Measurements from ENCODE around the gene ZRSR2.
"Not testable (repeated sequence)": the region's sequence is repeated elsewhere in the genome, so short reads cannot be mapped to it uniquely, and the experiment has no call there.

ZRSR2 gene

GRCh38 chrX:15804563-15804962, 14.3 kb downstream of the ZRSR2 start:
- peak; percentile 80 for DNase-seq

- no peak for DNase-seq
Measured at GRCh38 chrX:15808254-15808653, 18.0 kb downstream of the ZRSR2 start.

- DNase-seq = peak; percentile 77
Measured at GRCh38 chrX:15812192-15812938, 22.1 kb downstream of the ZRSR2 start.

- no peak for DNase-seq
Measured at GRCh38 chrX:15813416-15813815, 23.1 kb downstream of the ZRSR2 start.

- peak; percentile 74 for DNase-seq
Measured at GRCh38 chrX:15814771-15815365, 24.6 kb downstream of the ZRSR2 start.

- DNase-seq = peak; percentile 29
Measured at GRCh38 chrX:15815779-15816437, 25.6 kb downstream of the ZRSR2 start.

- no peak for DNase-seq
Measured at GRCh38 chrX:15816438-15816809, 26.1 kb downstream of the ZRSR2 start.

- DNase-seq = peak; percentile 33
Measured at GRCh38 chrX:15816886-15817285, 26.6 kb downstream of the ZRSR2 start.

- DNase-seq = no peak
Measured at GRCh38 chrX:15820106-15821073, 30.1 kb downstream of the ZRSR2 start.

- DNase-seq = no peak
Measured at GRCh38 chrX:15822922-15823321, 32.6 kb downstream of the ZRSR2 start.

- DNase-seq = no peak
Measured at GRCh38 chrX:15825936-15826335, 35.7 kb downstream of the ZRSR2 start.

- no peak for DNase-seq
Measured at GRCh38 chrX:15829217-15829616, 38.9 kb downstream of the ZRSR2 start.

- not testable (repeated sequence) for DNase-seq
Measured at GRCh38 chrX:15831347-15831746, 41.1 kb downstream of the ZRSR2 start.

GRCh38 chrX:15834053-15834452, 43.8 kb downstream of the ZRSR2 start:
- DNase-seq = peak; percentile 52

GRCh38 chrX:15834827-15835595, 44.7 kb downstream of the ZRSR2 start:
- no peak for DNase-seq

- DNase-seq = no peak
Measured at GRCh38 chrX:15838017-15838416, 47.7 kb downstream of the ZRSR2 start.

- no peak for DNase-seq
Measured at GRCh38 chrX:15841853-15842516, 51.7 kb downstream of the ZRSR2 start.

- no peak for DNase-seq
Measured at GRCh38 chrX:15843960-15844359, 53.7 kb downstream of the ZRSR2 start.

- DNase-seq = no peak
Measured at GRCh38 chrX:15848576-15848975, 58.3 kb downstream of the ZRSR2 start.

GRCh38 chrX:15849555-15849954, 59.3 kb downstream of the ZRSR2 start:
- no peak for DNase-seq

GRCh38 chrX:15853586-15854079, 63.3 kb downstream of the ZRSR2 start:
- no peak for DNase-seq

Data from inflammatory macrophage treated with lipopolysaccharide for 4 hours (primary cell).